ENCODE results near the gene ADAT3.

ADAT3 gene

DNA sequence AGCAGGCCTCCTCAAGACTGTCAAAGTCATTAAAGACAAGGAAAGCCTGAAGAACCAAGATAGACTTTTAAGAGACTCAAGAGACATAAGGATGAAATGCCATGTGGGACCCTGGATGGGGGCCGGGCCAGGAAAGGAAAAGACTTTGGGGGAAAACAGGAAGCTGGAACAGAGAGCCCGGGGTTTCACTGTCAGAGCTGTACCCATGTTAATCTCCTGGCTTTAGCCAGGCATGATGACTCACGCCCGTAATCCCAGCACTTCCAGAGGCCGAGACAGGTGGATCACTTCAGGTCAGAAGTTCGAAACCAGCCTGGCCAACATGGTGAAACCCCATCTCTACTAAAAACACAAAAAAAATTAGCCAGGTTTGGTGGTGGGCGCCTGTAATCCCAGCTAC lies 36.2 kb upstream of the ADAT3 start:
- no peak for TF ChIP-seq EZH2 (optimal IDR thresholded peaks at IDR 0.05; ENCODE audit: low read depth, low read length)
- no peak for TF ChIP-seq EZH2phosphoT487 (IDR thresholded peaks at IDR 0.05; ENCODE audit: low read length)
- TF ChIP-seq, protein P1, sequence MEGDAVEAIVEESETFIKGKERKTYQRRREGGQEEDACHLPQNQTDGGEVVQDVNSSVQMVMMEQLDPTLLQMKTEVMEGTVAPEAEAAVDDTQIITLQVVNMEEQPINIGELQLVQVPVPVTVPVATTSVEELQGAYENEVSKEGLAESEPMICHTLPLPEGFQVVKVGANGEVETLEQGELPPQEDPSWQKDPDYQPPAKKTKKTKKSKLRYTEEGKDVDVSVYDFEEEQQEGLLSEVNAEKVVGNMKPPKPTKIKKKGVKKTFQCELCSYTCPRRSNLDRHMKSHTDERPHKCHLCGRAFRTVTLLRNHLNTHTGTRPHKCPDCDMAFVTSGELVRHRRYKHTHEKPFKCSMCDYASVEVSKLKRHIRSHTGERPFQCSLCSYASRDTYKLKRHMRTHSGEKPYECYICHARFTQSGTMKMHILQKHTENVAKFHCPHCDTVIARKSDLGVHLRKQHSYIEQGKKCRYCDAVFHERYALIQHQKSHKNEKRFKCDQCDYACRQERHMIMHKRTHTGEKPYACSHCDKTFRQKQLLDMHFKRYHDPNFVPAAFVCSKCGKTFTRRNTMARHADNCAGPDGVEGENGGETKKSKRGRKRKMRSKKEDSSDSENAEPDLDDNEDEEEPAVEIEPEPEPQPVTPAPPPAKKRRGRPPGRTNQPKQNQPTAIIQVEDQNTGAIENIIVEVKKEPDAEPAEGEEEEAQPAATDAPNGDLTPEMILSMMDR (IDR thresholded peaks at IDR 0.05; ENCODE audit: low read length) = no peak
- Histone ChIP-seq H2AFZ (ENCODE audit: low read length) (no peak overlapping the region), H3K9ac (ENCODE audit: low read length) (no peak overlapping the region), H3K79me2 (ENCODE audit: low read length) (peaks cover 39% of the 10 kb centered on the region), H4K20me1 (ENCODE audit: insufficient read depth, low read length) (peaks cover 12% of the 10 kb centered on the region; the same call in 1 of the 2 replicates), H3K9me2 (replicated peaks; ENCODE audit: insufficient read depth, low read length) (no peaks in the 10 kb centered on the region), H3F3A (ENCODE audit: insufficient read depth, low read length) (peaks cover 9% of the 10 kb centered on the region; the same call in 1 of the 2 replicates), H3K4me1 (ENCODE audit: low read length) (peaks cover 8% of the 10 kb centered on the region), H3K4me3 (ENCODE audit: low read length) (no peak overlapping the region), H3K27ac (ENCODE audit: low read length) (no peak overlapping the region), H3K9me3 (replicated peaks; ENCODE audit: insufficient read depth, low read length) (no peaks in the 10 kb centered on the region), H3K36me3 (replicated peaks; ENCODE audit: insufficient read depth, low read length) (peaks cover 4% of the 10 kb centered on the region), H3K27me3 (replicated peaks; ENCODE audit: insufficient read depth, low read length) (no peaks in the 10 kb centered on the region), H3K4me2 (ENCODE audit: low read depth, low read length) (no peak overlapping the region)
- DNase-seq = no peak

- peaks cover 6% of the 10 kb centered on the region for H3K4me1 ChIP-seq (ENCODE audit: low read length)
- H3K4me2 ChIP-seq (ENCODE audit: low read depth, low read length) = no peak overlapping the region
- no peak overlapping the region for H3K27ac ChIP-seq (ENCODE audit: low read length)
- no peaks in the 10 kb centered on the region for H3K9me2 ChIP-seq (replicated peaks; ENCODE audit: insufficient read depth, low read length)
- H3K79me2 ChIP-seq (ENCODE audit: low read length) = peaks cover 53% of the 10 kb centered on the region
- peaks cover 4% of the 10 kb centered on the region for H3K36me3 ChIP-seq (replicated peaks; ENCODE audit: insufficient read depth, low read length)
- TF ChIP-seq EZH2phosphoT487 (IDR thresholded peaks at IDR 0.05; ENCODE audit: low read length) (no peak), EZH2 (optimal IDR thresholded peaks at IDR 0.05; ENCODE audit: low read depth, low read length) (no peak)
- TF ChIP-seq, protein P1 (IDR thresholded peaks at IDR 0.05; ENCODE audit: low read length) = no peak
- H3K9ac ChIP-seq (ENCODE audit: low read length) = no peak overlapping the region
- H3F3A ChIP-seq (ENCODE audit: insufficient read depth, low read length) = 0 out of 2 replicates have a peak, but pooled peaks cover 16% of the 10 kb centered on the region
- no peak overlapping the region for H2AFZ ChIP-seq (ENCODE audit: low read length)
- H3K4me3 ChIP-seq (ENCODE audit: low read length) = no peak overlapping the region
- no peak for DNase-seq
- no peaks in the 10 kb centered on the region for H3K9me3 ChIP-seq (replicated peaks; ENCODE audit: insufficient read depth, low read length)
- H4K20me1 ChIP-seq (ENCODE audit: insufficient read depth, low read length) = peaks cover 12% of the 10 kb centered on the region; the same call in 1 of the 2 replicates
- H3K27me3 ChIP-seq (replicated peaks; ENCODE audit: insufficient read depth, low read length) = no peaks in the 10 kb centered on the region
These were observed 34.0 kb upstream of the ADAT3 start for GRCh38 chr19:1871140-1871597.

GRCh38 chr19:1871630-1872029 lies 33.6 kb upstream of the ADAT3 start:
- H4K20me1 ChIP-seq (ENCODE audit: insufficient read depth, low read length) = peaks cover 12% of the 10 kb centered on the region; the same call in 1 of the 2 replicates
- no peaks in the 10 kb centered on the region for H3K9me3 ChIP-seq (replicated peaks; ENCODE audit: insufficient read depth, low read length)
- TF ChIP-seq, protein P1 (IDR thresholded peaks at IDR 0.05; ENCODE audit: low read length) = no peak
- TF ChIP-seq EZH2 (optimal IDR thresholded peaks at IDR 0.05; ENCODE audit: low read depth, low read length) (no peak), EZH2phosphoT487 (IDR thresholded peaks at IDR 0.05; ENCODE audit: low read length) (no peak)
- no peak overlapping the region for H3K27ac ChIP-seq (ENCODE audit: low read length)
- no peaks in the 10 kb centered on the region for H3K9me2 ChIP-seq (replicated peaks; ENCODE audit: insufficient read depth, low read length)
- peaks cover 4% of the 10 kb centered on the region for H3K36me3 ChIP-seq (replicated peaks; ENCODE audit: insufficient read depth, low read length)
- H3F3A ChIP-seq (ENCODE audit: insufficient read depth, low read length) = 0 out of 2 replicates have a peak, but pooled peaks cover 16% of the 10 kb centered on the region
- H3K4me3 ChIP-seq (ENCODE audit: low read length) = no peak overlapping the region
- H3K9ac ChIP-seq (ENCODE audit: low read length) = no peak overlapping the region
- no peak overlapping the region for H3K4me2 ChIP-seq (ENCODE audit: low read depth, low read length)
- no peak overlapping the region for H2AFZ ChIP-seq (ENCODE audit: low read length)
- H3K4me1 ChIP-seq (ENCODE audit: low read length) = peaks cover 11% of the 10 kb centered on the region
- DNase-seq = no peak
- H3K79me2 ChIP-seq (ENCODE audit: low read length) = peaks cover 57% of the 10 kb centered on the region
- H3K27me3 ChIP-seq (replicated peaks; ENCODE audit: insufficient read depth, low read length) = no peaks in the 10 kb centered on the region
